Mesangial cell (primary cell): ENCODE data around the gene COMMD7. TPM values are rescaled to one million over a fixed set of nuclear protein-coding genes. Genes with fewer than 3 reads are reported as not detected.

Experiments used
- total RNA-seq: library from RNA; depleted of rRNA; stranded (reverse); fragments of >200 nt; gene quantifications from 2 replicates; pipeline ENCODE4 v1.2.3, GENCODE V29; 2015

COMMD7 gene
- 39.8 and 48.7 TPM in 2 replicates for total RNA-seq

DNA sequence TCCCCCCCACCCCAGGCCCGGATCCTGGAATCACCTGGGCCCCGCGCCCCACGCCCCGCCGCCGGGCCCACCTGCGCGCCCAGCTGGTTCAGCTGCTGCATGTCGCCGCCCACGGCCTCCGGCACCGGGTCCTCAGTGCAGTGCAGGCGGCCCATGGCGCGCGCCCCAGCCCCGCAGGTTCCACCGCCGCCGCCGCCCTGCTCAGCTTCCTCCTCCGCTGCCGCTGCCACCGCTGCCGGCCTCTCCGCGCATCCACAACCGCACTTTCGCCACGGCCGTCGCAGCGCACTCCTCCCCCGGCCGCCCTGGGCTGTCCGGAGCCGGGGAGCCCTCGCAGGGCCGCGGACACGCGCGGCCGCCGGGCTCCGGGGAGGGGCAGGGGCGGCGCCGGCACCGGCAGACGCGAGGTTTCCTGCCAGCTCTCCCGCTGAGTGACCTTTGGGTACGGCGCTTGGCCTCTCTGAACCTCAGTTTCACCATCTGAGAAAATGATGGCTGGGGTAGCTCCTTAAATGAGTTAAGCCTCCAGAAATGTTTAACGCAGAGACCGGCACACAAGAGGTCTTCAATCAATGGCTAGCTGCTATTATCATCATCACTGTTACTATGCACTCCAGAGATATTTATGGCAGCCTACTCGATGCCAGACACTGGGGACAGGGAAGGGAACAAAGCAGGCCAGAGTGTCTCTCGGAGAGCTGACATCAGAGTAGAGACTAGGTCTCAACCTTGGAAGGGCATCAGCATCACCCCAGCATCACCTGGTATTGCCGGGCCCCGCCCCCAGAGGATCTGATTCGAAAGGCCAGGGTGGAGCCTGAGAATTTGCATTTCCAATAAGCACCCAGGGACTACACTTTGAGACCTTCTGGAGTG, at the start of gene COMMD7:
COMMD7 (minus strand) TSS at position 231 of the 876 bp plus-strand sequence; CDS start at position 155, 76 bp downstream.

DNA sequence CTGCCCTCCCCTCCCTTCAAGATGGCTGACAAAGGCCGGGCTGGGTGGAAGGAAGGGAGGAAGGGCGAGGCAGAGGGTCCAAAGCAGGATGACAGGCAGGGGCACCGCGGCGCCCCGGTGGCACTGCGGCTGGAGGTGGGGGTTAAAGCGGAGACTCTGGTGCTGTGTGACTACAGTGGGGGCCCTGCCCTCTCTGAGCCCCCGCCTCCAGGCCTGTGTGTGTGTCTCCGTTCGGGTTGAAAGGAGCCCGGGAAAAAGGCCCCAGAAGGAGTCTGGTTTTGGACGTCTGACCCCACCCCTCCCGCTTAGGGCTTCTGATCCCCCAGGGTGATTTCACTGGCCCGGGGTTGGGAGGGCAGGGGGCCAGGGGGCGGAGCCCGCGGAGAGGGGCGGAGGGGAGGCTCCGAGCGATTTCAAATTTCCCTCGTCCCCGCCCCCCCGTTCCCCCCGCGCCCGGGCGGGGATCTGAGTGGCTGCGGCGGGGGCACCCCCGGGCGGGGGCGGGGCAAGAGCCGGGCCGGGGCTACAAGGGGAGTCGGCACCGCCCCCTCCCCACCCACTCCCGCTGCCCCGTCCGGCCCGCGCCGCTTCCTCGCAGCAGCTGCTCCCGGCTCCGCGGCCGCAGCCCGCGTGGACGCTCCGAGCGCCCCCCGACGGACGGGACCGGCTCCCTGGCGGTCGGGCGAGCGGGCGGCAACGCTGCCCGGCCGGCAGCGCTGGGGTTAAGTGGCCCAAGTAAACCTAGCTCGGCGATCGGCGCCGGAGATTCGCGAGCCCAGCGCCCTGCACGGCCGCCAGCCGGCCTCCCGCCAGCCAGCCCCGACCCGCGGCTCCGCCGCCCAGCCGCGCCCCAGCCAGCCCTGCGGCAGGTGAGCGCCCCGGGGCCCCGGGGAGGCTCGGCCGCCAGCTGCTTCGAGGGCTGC, 18.8 kb upstream of the COMMD7 start, which contains the start of gene DNMT3B:
DNMT3B (plus strand) TSS at position 555 of the 923 bp plus-strand sequence. CDS start 17,939 bp downstream, outside the sequence.

Other genes with a start within 250 kb of the COMMD7 start
- gene NOL4L, start 158.1 kb downstream of the COMMD7 start, total RNA-seq: 29.3 and 58.1 TPM in 2 replicates
- gene C20orf203, start 69.5 kb downstream of the COMMD7 start, total RNA-seq: not detected in 2 replicates
- 10.8 and 18.7 TPM in 2 replicates for gene DNMT3B, start 18.9 kb upstream of the COMMD7 start, total RNA-seq
- 57.3 and 90.8 TPM in 2 replicates for gene MAPRE1, start 76.5 kb upstream of the COMMD7 start, total RNA-seq
- under 0.01 TPM in 1 of 2 replicates, not detected in the other for gene EFCAB8, start 115.5 kb upstream of the COMMD7 start, total RNA-seq